Measurements from ENCODE around the gene ELP1.
"Not testable (repeated sequence)": the region's sequence is repeated elsewhere in the genome, so short reads cannot be mapped to it uniquely, and the experiment has no call there.

The ELP1 gene

GRCh38 chr9:108851138-108851537 is 82.8 kb downstream of the ELP1 start:
- H3K27ac ChIP-seq (ENCODE audit: low read length, poor library complexity, severe bottlenecking) = no peak overlapping the region
- H3K14ac ChIP-seq (ENCODE audit: low read length in 2 of 2) = no peak overlapping the region
- H2AFZ ChIP-seq (ENCODE audit: low read depth, low read length) = no peak overlapping the region
- H3K4me2 ChIP-seq (ENCODE audit: low read length, poor library complexity, severe bottlenecking) = no peak overlapping the region
- no peak overlapping the region for H3K4me3 ChIP-seq (ENCODE audit: insufficient read depth in 1 of 2, low read depth in 1 of 2, low read length in 2 of 2)
- no peak overlapping the region for H4K8ac ChIP-seq (ENCODE audit: low read length)
- H3K4me1 ChIP-seq (ENCODE audit: control insufficient read depth, insufficient read depth, low read depth, low read length) = no peaks in the 10 kb centered on the region
- H4K91ac ChIP-seq (ENCODE audit: low read length) = no peak overlapping the region
- no peak overlapping the region for H2BK15ac ChIP-seq (ENCODE audit: low read depth, poor library complexity, severe bottlenecking)
- WGBS = 62% methylated on average over 2 of the region's 3 CpGs
- H2BK120ac ChIP-seq (ENCODE audit: low read depth, low read length) = no peak overlapping the region
- H2AK5ac ChIP-seq (ENCODE audit: low read length, severe bottlenecking) = no peak overlapping the region
- no peak overlapping the region for H3K4ac ChIP-seq (ENCODE audit: low read depth in 1 of 2, low read length in 2 of 2)
- no peak overlapping the region for H3K9ac ChIP-seq (ENCODE audit: low read length)
- no peaks in the 10 kb centered on the region for H3K79me1 ChIP-seq (replicated peaks; ENCODE audit: low read length, poor library complexity, severe bottlenecking)
- H2BK12ac ChIP-seq (ENCODE audit: low read length in 2 of 2) = no peak overlapping the region
- no peaks in the 10 kb centered on the region for H3K36me3 ChIP-seq (ENCODE audit: control insufficient read depth in 1 of 2, insufficient read depth in 2 of 2, low read depth in 1 of 2, low read length in 2 of 2)
- no peak overlapping the region for H2BK5ac ChIP-seq (ENCODE audit: low read depth, low read length, poor library complexity, severe bottlenecking)
- peaks cover 3 to 28% of the 10 kb centered on the region in 2 experiments for H3K27me3 ChIP-seq (ENCODE audit: control insufficient read depth in 1 of 2, insufficient read depth in 1 of 2, low read length in 2 of 2)
- no peak for DNase-seq
- no peak overlapping the region for H3K23ac ChIP-seq (ENCODE audit: low read length in 2 of 2)
- no peak overlapping the region for H3K18ac ChIP-seq (ENCODE audit: low read depth in 1 of 2, low read length in 2 of 2)
- no peaks in the 10 kb centered on the region for H3K9me3 ChIP-seq (ENCODE audit: control insufficient read depth, low read length)

- Histone ChIP-seq H3K36me3 (ENCODE audit: control insufficient read depth in 1 of 2, insufficient read depth in 2 of 2, low read depth in 1 of 2, low read length in 2 of 2) (no peaks in the 10 kb centered on the region), H2BK15ac (ENCODE audit: low read depth, poor library complexity, severe bottlenecking) (no peak overlapping the region), H2AFZ (ENCODE audit: low read depth, low read length) (no peak overlapping the region), H3K4me1 (ENCODE audit: control insufficient read depth, insufficient read depth, low read depth, low read length) (no peaks in the 10 kb centered on the region), H2BK120ac (ENCODE audit: low read depth, low read length) (no peak overlapping the region), H3K23ac (ENCODE audit: low read length in 2 of 2) (no peak overlapping the region), H4K8ac (ENCODE audit: low read length) (no peak overlapping the region), H3K18ac (ENCODE audit: low read depth in 1 of 2, low read length in 2 of 2) (no peak overlapping the region), H3K14ac (ENCODE audit: low read length in 2 of 2) (no peak overlapping the region), H3K4ac (ENCODE audit: low read depth in 1 of 2, low read length in 2 of 2) (no peak overlapping the region), H3K9me3 (ENCODE audit: control insufficient read depth, low read length) (no peaks in the 10 kb centered on the region), H3K27me3 (ENCODE audit: control insufficient read depth in 1 of 2, insufficient read depth in 1 of 2, low read length in 2 of 2) (peaks cover 3 to 27% of the 10 kb centered on the region in 2 experiments), H3K9ac (ENCODE audit: low read length) (no peak overlapping the region), H3K79me1 (replicated peaks; ENCODE audit: low read length, poor library complexity, severe bottlenecking) (no peaks in the 10 kb centered on the region), H4K91ac (ENCODE audit: low read length) (no peak overlapping the region), H3K4me2 (ENCODE audit: low read length, poor library complexity, severe bottlenecking) (no peak overlapping the region), H3K4me3 (ENCODE audit: insufficient read depth in 1 of 2, low read depth in 1 of 2, low read length in 2 of 2) (no peak overlapping the region), H2AK5ac (ENCODE audit: low read length, severe bottlenecking) (no peak overlapping the region), H3K27ac (ENCODE audit: low read length, poor library complexity, severe bottlenecking) (no peak overlapping the region), H2BK5ac (ENCODE audit: low read depth, low read length, poor library complexity, severe bottlenecking) (no peak overlapping the region), H2BK12ac (ENCODE audit: low read length in 2 of 2) (no peak overlapping the region)
- DNase-seq = no peak
- WGBS = 85% methylated on average over 1 of the region's 3 CpGs
Observed at GRCh38 chr9:108850293-108850897, 83.5 kb downstream of the ELP1 start.

- WGBS = 89% methylated on average over 8 of the region's 8 CpGs
- not testable (repeated sequence) for H3K9me3 ChIP-seq (ENCODE audit: control insufficient read depth, low read length)
Observed at GRCh38 chr9:108848296-108848695, 85.6 kb downstream of the ELP1 start.

GRCh38 chr9:108845947-108846346 is 88.0 kb downstream of the ELP1 start:
- H3K4ac ChIP-seq (ENCODE audit: low read depth in 1 of 2, low read length in 2 of 2) = no peak overlapping the region
- H3K23ac ChIP-seq (ENCODE audit: low read length in 2 of 2) = no peak overlapping the region
- no peak overlapping the region for H2BK120ac ChIP-seq (ENCODE audit: low read depth, low read length)
- H3K4me2 ChIP-seq (ENCODE audit: low read length, poor library complexity, severe bottlenecking) = no peak overlapping the region
- no peak overlapping the region for H2AFZ ChIP-seq (ENCODE audit: low read depth, low read length)
- H3K9ac ChIP-seq (ENCODE audit: low read length) = no peak overlapping the region
- no peak for DNase-seq
- no CpG with 5 or more reads among the region's 2 CpGs for WGBS
- H3K79me1 ChIP-seq (replicated peaks; ENCODE audit: low read length, poor library complexity, severe bottlenecking) = no peaks in the 10 kb centered on the region
- no peak overlapping the region for H2BK15ac ChIP-seq (ENCODE audit: low read depth, poor library complexity, severe bottlenecking)
- no peak overlapping the region for H2BK5ac ChIP-seq (ENCODE audit: low read depth, low read length, poor library complexity, severe bottlenecking)
- H3K9me3 ChIP-seq (ENCODE audit: control insufficient read depth, low read length) = no peaks in the 10 kb centered on the region
- no peak overlapping the region for H2BK12ac ChIP-seq (ENCODE audit: low read length in 2 of 2)
- no peak overlapping the region for H3K18ac ChIP-seq (ENCODE audit: low read depth in 1 of 2, low read length in 2 of 2)
- H4K91ac ChIP-seq (ENCODE audit: low read length) = no peak overlapping the region
- no peak overlapping the region for H3K14ac ChIP-seq (ENCODE audit: low read length in 2 of 2)
- no peaks in the 10 kb centered on the region for H3K4me1 ChIP-seq (ENCODE audit: control insufficient read depth, insufficient read depth, low read depth, low read length)
- H4K8ac ChIP-seq (ENCODE audit: low read length) = no peak overlapping the region
- no peak overlapping the region for H2AK5ac ChIP-seq (ENCODE audit: low read length, severe bottlenecking)
- no peak overlapping the region for H3K4me3 ChIP-seq (ENCODE audit: insufficient read depth in 1 of 2, low read depth in 1 of 2, low read length in 2 of 2)
- no peak overlapping the region for H3K27ac ChIP-seq (ENCODE audit: low read length, poor library complexity, severe bottlenecking)
- no peaks in the 10 kb centered on the region for H3K36me3 ChIP-seq (ENCODE audit: control insufficient read depth in 1 of 2, insufficient read depth in 2 of 2, low read depth in 1 of 2, low read length in 2 of 2)
- peaks cover 0 to 4% of the 10 kb centered on the region in 2 experiments for H3K27me3 ChIP-seq (ENCODE audit: control insufficient read depth in 1 of 2, insufficient read depth in 1 of 2, low read length in 2 of 2)

More at GRCh38 chr9:108848296-108848695, 85.6 kb downstream of the ELP1 start:
- H3K36me3 ChIP-seq (ENCODE audit: control insufficient read depth in 1 of 2, insufficient read depth in 2 of 2, low read depth in 1 of 2, low read length in 2 of 2); H2BK15ac ChIP-seq (ENCODE audit: low read depth, poor library complexity, severe bottlenecking); H2BK120ac ChIP-seq (ENCODE audit: low read depth, low read length); H4K8ac ChIP-seq (ENCODE audit: low read length); DNase-seq; H3K14ac ChIP-seq (ENCODE audit: low read length in 2 of 2); H4K91ac ChIP-seq (ENCODE audit: low read length); H3K79me1 ChIP-seq (replicated peaks; ENCODE audit: low read length, poor library complexity, severe bottlenecking); H2AFZ ChIP-seq (ENCODE audit: low read depth, low read length); H2BK12ac ChIP-seq (ENCODE audit: low read length in 2 of 2); H2BK5ac ChIP-seq (ENCODE audit: low read depth, low read length, poor library complexity, severe bottlenecking); H3K4me1 ChIP-seq (ENCODE audit: control insufficient read depth, insufficient read depth, low read depth, low read length); H3K4me2 ChIP-seq (ENCODE audit: low read length, poor library complexity, severe bottlenecking); H3K9ac ChIP-seq (ENCODE audit: low read length); H2AK5ac ChIP-seq (ENCODE audit: low read length, severe bottlenecking); H3K18ac ChIP-seq (ENCODE audit: low read depth in 1 of 2, low read length in 2 of 2); H3K4ac ChIP-seq (ENCODE audit: low read depth in 1 of 2, low read length in 2 of 2); H3K23ac ChIP-seq (ENCODE audit: low read length in 2 of 2); H3K27ac ChIP-seq (ENCODE audit: low read length, poor library complexity, severe bottlenecking); H3K4me3 ChIP-seq (ENCODE audit: insufficient read depth in 1 of 2, low read depth in 1 of 2, low read length in 2 of 2): not testable (repeated sequence)
- H3K27me3 ChIP-seq (ENCODE audit: control insufficient read depth in 1 of 2, insufficient read depth in 1 of 2, low read length in 2 of 2) = peaks cover 3 to 26% of the 10 kb centered on the region in 2 experiments
